Neural progenitor cell (in vitro differentiated cells): ENCODE measurements around the gene GLB1L2. TPM values are rescaled to one million over a fixed set of nuclear protein-coding genes. Genes with fewer than 3 reads are reported as not detected.
"Not testable (repeated sequence)": the region's sequence is repeated elsewhere in the genome, so short reads cannot be mapped to it uniquely, and the experiment has no call there.

Source experiments
- DNase-seq: peaks from one replicate; pipeline ENCODE4 v3.0.0-alpha.2; 2016; ENCODE audit warnings: low spot score
- H2AFZ ChIP-seq: fragments of 200-600 bp; sonication (generic); replicated peaks from 2 replicates; pipeline ENCODE4 v1.6.1; 2016; ENCODE audit warnings: antibody characterized with exemption
- H3F3A ChIP-seq: fragments of 200-600 bp; sonication (generic); 2 replicates; pipeline ENCODE4 v1.6.1; 2016; ENCODE audit warnings: antibody characterized with exemption, low read depth
- H3K27ac ChIP-seq: fragments of 200-600 bp; sonication (generic); 2 replicates; pipeline ENCODE4 v1.5.1; 2016; ENCODE audit warnings: mild to moderate bottlenecking
- H3K27me3 ChIP-seq: fragments of 200-600 bp; sonication (generic); 2 replicates; pipeline ENCODE4 v1.6.1; 2016; ENCODE audit warnings: mild to moderate bottlenecking, moderate library complexity
- H3K36me3 ChIP-seq: fragments of 200-600 bp; sonication (generic); 2 replicates; pipeline ENCODE4 v1.5.1; 2016
- H3K4me1 ChIP-seq: fragments of 200-600 bp; sonication (generic); 2 replicates; pipeline ENCODE4 v1.6.1; 2016; ENCODE audit warnings: mixed run types
- H3K4me2 ChIP-seq: fragments of 200-600 bp; sonication (generic); 2 replicates; pipeline ENCODE4 v1.6.1; 2016
- H3K4me3 ChIP-seq: fragments of 200-600 bp; sonication (generic); 2 replicates; pipeline ENCODE4 v1.5.1; 2016
- H3K79me2 ChIP-seq: fragments of 200-600 bp; sonication (generic); 2 replicates; pipeline ENCODE4 v1.6.1; 2016; ENCODE audit warnings: low read depth
- H3K9ac ChIP-seq: fragments of 200-600 bp; sonication (generic); 2 replicates; pipeline ENCODE4 v1.6.1; 2016
- H3K9me3 ChIP-seq: fragments of 200-600 bp; sonication (generic); 2 replicates; pipeline ENCODE4 v1.5.1; 2016; ENCODE audit warnings: low read depth
- H4K20me1 ChIP-seq: fragments of 200-600 bp; sonication (generic); 2 replicates; pipeline ENCODE4 v1.6.1; 2016; ENCODE audit warnings: low read depth
- H3K27ac Mint-ChIP-seq: 3 replicates; pipeline ENCODE4 v1.8.0; 2021; ENCODE audit warnings: mixed read lengths
- H3K27me3 Mint-ChIP-seq: 2 replicates; pipeline ENCODE4 v1.8.0; 2022; ENCODE audit warnings: low read depth, mild to moderate bottlenecking, inconsistent platforms, moderate library complexity, mixed read lengths; ENCODE audit not compliant: insufficient read depth
- H3K36me3 Mint-ChIP-seq: 3 replicates; pipeline ENCODE4 v1.8.0; 2021; ENCODE audit warnings: mixed read lengths
- H3K4me1 Mint-ChIP-seq: 3 replicates; pipeline ENCODE4 v1.8.0; 2021; ENCODE audit warnings: mixed read lengths
- H3K4me3 Mint-ChIP-seq: 3 replicates; pipeline ENCODE4 v1.8.0; 2021; ENCODE audit warnings: mild to moderate bottlenecking, moderate library complexity, mixed read lengths
- H3K9me3 Mint-ChIP-seq: 3 replicates; pipeline ENCODE4 v1.8.0; 2020; ENCODE audit warnings: mixed read lengths
- CTCF ChIP-seq: fragments of 200-600 bp; sonication (generic); IDR thresholded peaks from 2 replicates; pipeline ENCODE4 v1.5.1; 2017; ENCODE audit warnings: antibody characterized with exemption, mild to moderate bottlenecking
- EZH2 ChIP-seq: fragments of 200-600 bp; sonication (generic); IDR thresholded peaks from 2 replicates; pipeline ENCODE4 v1.6.1; 2017; ENCODE audit warnings: antibody characterized with exemption, mild to moderate bottlenecking, moderate library complexity
- EZH2phosphoT487 ChIP-seq: fragments of 200-600 bp; sonication (generic); IDR thresholded peaks from 2 replicates; pipeline ENCODE4 v1.6.1; 2017; ENCODE audit warnings: antibody characterized with exemption
- total RNA-seq: library from RNA; depleted of rRNA; stranded (reverse); fragments of >200 nt; gene quantifications from 2 replicates; pipeline ENCODE4 v1.2.3, GENCODE V29; 2015; ENCODE audit warnings: low replicate concordance

The GLB1L2 gene
- total RNA-seq, 1 donor from 2014 or later = 2.0 TPM

- H3K9me3 ChIP-seq = peaks cover 9% of the 10 kb centered on the region
- no peak overlapping the region for H3K4me2 ChIP-seq
- H3K27me3 ChIP-seq = no peaks in the 10 kb centered on the region
- no peak overlapping the region for H3K27ac ChIP-seq
- no peak overlapping the region for H2AFZ ChIP-seq
- H3K79me2 ChIP-seq = no peaks in the 10 kb centered on the region
- H3K36me3 Mint-ChIP-seq = no peaks in the 10 kb centered on the region
- H3K4me1 ChIP-seq = no peaks in the 10 kb centered on the region
- H3K27me3 Mint-ChIP-seq = peaks cover 5% of the 10 kb centered on the region
- no peak overlapping the region for H3K27ac Mint-ChIP-seq
- peaks cover 12% of the 10 kb centered on the region for H3K9me3 Mint-ChIP-seq
- no peak for DNase-seq
- TF ChIP-seq EZH2 = no peak
- no peak for TF ChIP-seq CTCF
- no peak for TF ChIP-seq EZH2phosphoT487
- H3K9ac ChIP-seq = no peak overlapping the region
- H3K4me3 Mint-ChIP-seq = no peak overlapping the region
- no peak overlapping the region for H3K4me3 ChIP-seq
- no peaks in the 10 kb centered on the region for H3F3A ChIP-seq
- no peaks in the 10 kb centered on the region for H3K4me1 Mint-ChIP-seq
- no peaks in the 10 kb centered on the region for H4K20me1 ChIP-seq
- H3K36me3 ChIP-seq = no peaks in the 10 kb centered on the region
These were observed 18.4 kb upstream of the GLB1L2 start for GRCh38 chr11:134313379-134313778.

- Histone ChIP-seq H3K9ac (no peak overlapping the region), H3K79me2 (no peaks in the 10 kb centered on the region), H2AFZ (no peak overlapping the region), H3K9me3 (peaks cover 9% of the 10 kb centered on the region), H3K27ac (no peak overlapping the region), H4K20me1 (no peaks in the 10 kb centered on the region), H3K4me1 (no peaks in the 10 kb centered on the region), H3K4me3 (no peak overlapping the region), H3K36me3 (no peaks in the 10 kb centered on the region), H3F3A (no peaks in the 10 kb centered on the region), H3K27me3 (no peaks in the 10 kb centered on the region), H3K4me2 (no peak overlapping the region)
- Mint-ChIP-seq H3K9me3 (peaks cover 12% of the 10 kb centered on the region), H3K36me3 (no peaks in the 10 kb centered on the region), H3K27ac (no peak overlapping the region), H3K4me1 (no peaks in the 10 kb centered on the region), H3K4me3 (no peak overlapping the region), H3K27me3 (peaks cover 7% of the 10 kb centered on the region)
- no peak for TF ChIP-seq CTCF
- TF ChIP-seq EZH2phosphoT487 = no peak
- TF ChIP-seq EZH2 = no peak
- DNase-seq = no peak
These were observed 17.8 kb upstream of the GLB1L2 start for GRCh38 chr11:134313821-134314607.

- Histone ChIP-seq H3F3A (no peaks in the 10 kb centered on the region), H3K27ac (no peak overlapping the region), H4K20me1 (no peaks in the 10 kb centered on the region), H3K79me2 (no peaks in the 10 kb centered on the region), H3K36me3 (no peaks in the 10 kb centered on the region), H3K27me3 (no peaks in the 10 kb centered on the region), H3K4me2 (no peak overlapping the region), H2AFZ (no peak overlapping the region), H3K9me3 (peaks cover 9% of the 10 kb centered on the region), H3K4me3 (no peak overlapping the region), H3K4me1 (no peaks in the 10 kb centered on the region), H3K9ac (no peak overlapping the region)
- Mint-ChIP-seq H3K4me1 (no peaks in the 10 kb centered on the region), H3K36me3 (no peaks in the 10 kb centered on the region), H3K27ac (no peak overlapping the region), H3K9me3 (peaks cover 20% of the 10 kb centered on the region), H3K27me3 (peaks cover 10% of the 10 kb centered on the region), H3K4me3 (no peak overlapping the region)
- DNase-seq = no peak
- no peak for TF ChIP-seq EZH2phosphoT487
- no peak for TF ChIP-seq CTCF
- TF ChIP-seq EZH2 = no peak
These were observed 14.7 kb upstream of the GLB1L2 start for GRCh38 chr11:134317103-134317502.

- H3K27ac Mint-ChIP-seq, H3K36me3 Mint-ChIP-seq, H3F3A ChIP-seq, H3K4me1 ChIP-seq, H3K36me3 ChIP-seq, H3K4me3 ChIP-seq, H3K9me3 ChIP-seq, H4K20me1 ChIP-seq, H3K27me3 ChIP-seq, H3K79me2 ChIP-seq, H3K4me1 Mint-ChIP-seq, DNase-seq, H3K9ac ChIP-seq, H3K4me2 ChIP-seq, H2AFZ ChIP-seq, H3K27ac ChIP-seq, H3K4me3 Mint-ChIP-seq: not testable (repeated sequence)
- Mint-ChIP-seq H3K9me3 (peaks cover 20% of the 10 kb centered on the region), H3K27me3 (peaks cover 12% of the 10 kb centered on the region)
These were observed 10.4 kb upstream of the GLB1L2 start for GRCh38 chr11:134321373-134321772.
